CD4-positive, alpha-beta T cell (primary cell): ENCODE measurements around the gene PAX6. TPM values are rescaled to one million over a fixed set of nuclear protein-coding genes. Genes with fewer than 3 reads are reported as not detected.

Source experiments
- ATAC-seq: fragments of 200-7000 bp; cut with Tn5 transposase; one replicate; pipeline ENCODE4 v1.10.0; 2022; ENCODE audit warnings: mild to moderate bottlenecking; ENCODE audit not compliant: poor library complexity
- CTCF ChIA-PET: fragments of 350-600 bp; sonication (Branson Sonifier 250); formaldehyde crosslinking; loops from one replicate; lab custom pipeline; 2021; ENCODE audit warnings: antibody characterized with exemption, inconsistent platforms; lab: Charles Lee
- POLR2A ChIA-PET: fragments of 350-600 bp; sonication (Branson Sonifier 250); formaldehyde crosslinking; loops from one replicate; lab custom pipeline; 2021; ENCODE audit warnings: antibody characterized with exemption, inconsistent platforms; lab: Charles Lee
- DNase-seq, 14 experiments: peaks; one replicate each; pipeline ENCODE4 v3.0.0-alpha.2; 2013 to 2020; ENCODE audit warnings: mixed read lengths in 2 of 14
- H3K27ac ChIP-seq, 2 donors: one replicate each; pipeline versions ENCODE4 v1.5.1 to v1.7.0; 2013; ENCODE audit warnings: low read length in 2 of 2, low read depth in 1 of 2, mild to moderate bottlenecking in 1 of 2
- H3K27me3 ChIP-seq, 2 experiments: 1 replicate in 1 of 2; 2 replicates in 1 of 2; pipeline versions ENCODE4 v1.6.1 to v1.7.0; 2013; ENCODE audit warnings: low read length in 2 of 2, control low read depth in 1 of 2, mild to moderate bottlenecking in 1 of 2, moderate library complexity in 1 of 2; ENCODE audit not compliant: insufficient read depth in 2 of 2, control insufficient read depth in 1 of 2
- H3K36me3 ChIP-seq: one replicate; pipeline ENCODE4 v1.6.1; 2013; ENCODE audit warnings: low read length, control low read depth; ENCODE audit not compliant: insufficient read depth
- H3K4me1 ChIP-seq: one replicate; pipeline ENCODE4 v1.6.1; 2013; ENCODE audit warnings: low read length, control low read depth; ENCODE audit not compliant: insufficient read depth
- H3K4me3 ChIP-seq: one replicate; pipeline ENCODE4 v1.5.1; 2013; ENCODE audit warnings: mild to moderate bottlenecking, low read length, moderate library complexity
- H3K9me3 ChIP-seq, 2 experiments: 1 replicate in 1 of 2; 2 replicates in 1 of 2; pipeline versions ENCODE4 v1.6.1 to v1.7.0; 2013; ENCODE audit warnings: low read length in 2 of 2, mild to moderate bottlenecking in 2 of 2, control low read depth in 1 of 2, moderate library complexity in 1 of 2; ENCODE audit not compliant: control insufficient read depth in 1 of 2, insufficient read depth in 1 of 2
- H3K27ac Mint-ChIP-seq: one replicate; pipeline ENCODE4 v1.8.0; 2020; ENCODE audit warnings: mixed read lengths
- H3K27me3 Mint-ChIP-seq: one replicate; pipeline ENCODE4 v1.8.0; 2021; ENCODE audit warnings: mixed read lengths
- H3K36me3 Mint-ChIP-seq: one replicate; pipeline ENCODE4 v1.8.0; 2021; ENCODE audit warnings: low read depth, mixed read lengths
- H3K4me1 Mint-ChIP-seq: one replicate; pipeline ENCODE4 v1.8.0; 2021; ENCODE audit warnings: low read depth, mixed read lengths
- H3K4me3 Mint-ChIP-seq: one replicate; pipeline ENCODE4 v1.8.0; 2020; ENCODE audit warnings: mild to moderate bottlenecking, mixed read lengths
- H3K9me3 Mint-ChIP-seq: one replicate; pipeline ENCODE4 v1.8.0; 2020; ENCODE audit warnings: mixed read lengths
- CTCF ChIP-seq: fragments of 200-600 bp; IDR thresholded peaks from one replicate; pipeline ENCODE4 v1.8.0; 2022; ENCODE audit warnings: antibody characterized with exemption, mild to moderate bottlenecking
- intact Hi-C, 2 experiments: fragments of 100-400 bp; cut with DNase I in 1 of 2; cut with micrococcal nuclease in 1 of 2; formaldehyde crosslinking; loops; one replicate each; pipeline versions ENCODE4 v1.15.1 to v1.9.0; 2023 to 2025; cut with DNase I, micrococcal nuclease
- total RNA-seq, 174 experiments: library from RNA in 2 of 174; stranded (reverse) in 2 of 174; gene quantifications; one replicate each; pipeline ENCODE4 v1.2.3 and lab custom pipeline; 2021 to 2026

Gene PAX6
- total RNA-seq, 2 experiments from 2014 or later = not detected

GRCh38 chr11:31797190-31798056 lies 13.7 kb downstream of the PAX6 start:
- Histone ChIP-seq H3K4me3 (no peak overlapping the region), H3K36me3 (no peaks in the 10 kb centered on the region), H3K27me3 (peaks cover 60 to 80% of the 10 kb centered on the region in 2 experiments), H3K9me3 (peaks cover 16 to 50% of the 10 kb centered on the region in 2 experiments), H3K27ac (no peak overlapping the region), H3K4me1 (peaks cover 27% of the 10 kb centered on the region)
- CTCF ChIA-PET = no interaction called here
- no peak overlapping the region for H3K27ac Mint-ChIP-seq
- ATAC-seq = no peak
- no peaks in the 10 kb centered on the region for H3K36me3 Mint-ChIP-seq
- H3K4me3 Mint-ChIP-seq = peak overlapping the region; percentile 1
- H3K4me1 Mint-ChIP-seq = peaks cover 23% of the 10 kb centered on the region
- no peak for DNase-seq
- H3K27me3 Mint-ChIP-seq = peaks cover 95% of the 10 kb centered on the region
- POLR2A ChIA-PET = no interaction called here
- intact Hi-C loops = no loop called here
- peaks cover 2% of the 10 kb centered on the region for H3K9me3 Mint-ChIP-seq
- no peak for TF ChIP-seq CTCF

- intact Hi-C loops = no loop called here
- no peaks in the 10 kb centered on the region for H3K36me3 Mint-ChIP-seq
- no peak overlapping the region for H3K4me3 Mint-ChIP-seq
- Histone ChIP-seq H3K4me3 (no peak overlapping the region), H3K36me3 (no peaks in the 10 kb centered on the region), H3K27me3 (peaks cover 59 to 73% of the 10 kb centered on the region in 2 experiments), H3K4me1 (peaks cover 27% of the 10 kb centered on the region), H3K9me3 (peaks cover 13 to 49% of the 10 kb centered on the region in 2 experiments), H3K27ac (no peak overlapping the region)
- ChIA-PET POLR2A (no interaction called here), CTCF (no interaction called here)
- peaks cover 94% of the 10 kb centered on the region for H3K27me3 Mint-ChIP-seq
- ATAC-seq (no peak), DNase-seq (no peak)
- peaks cover 2% of the 10 kb centered on the region for H3K9me3 Mint-ChIP-seq
- H3K27ac Mint-ChIP-seq = no peak overlapping the region
- no peak for TF ChIP-seq CTCF
- peaks cover 23% of the 10 kb centered on the region for H3K4me1 Mint-ChIP-seq
These were observed 14.5 kb downstream of the PAX6 start for GRCh38 chr11:31796499-31797189.

- H3K27ac Mint-ChIP-seq = no peak overlapping the region
- peaks cover 93% of the 10 kb centered on the region for H3K27me3 Mint-ChIP-seq
- POLR2A ChIA-PET = no interaction called here
These were observed 15.2 kb downstream of the PAX6 start for GRCh38 chr11:31795706-31796498.

More at GRCh38 chr11:31795706-31796498, 15.2 kb downstream of the PAX6 start:
- Mint-ChIP-seq H3K36me3 (no peaks in the 10 kb centered on the region), H3K9me3 (peaks cover 2% of the 10 kb centered on the region), H3K4me3 (no peak overlapping the region), H3K4me1 (peaks cover 19% of the 10 kb centered on the region)
- intact Hi-C loops = no loop called here
- Histone ChIP-seq H3K27me3 (peaks cover 52 to 65% of the 10 kb centered on the region in 2 experiments), H3K4me1 (peaks cover 27% of the 10 kb centered on the region), H3K27ac (no peak overlapping the region), H3K9me3 (peaks cover 6 to 49% of the 10 kb centered on the region in 2 experiments), H3K4me3 (no peak overlapping the region), H3K36me3 (no peaks in the 10 kb centered on the region)
- no peak for DNase-seq
- no peak for TF ChIP-seq CTCF
- CTCF ChIA-PET = no interaction called here
- ATAC-seq = no peak
